Fibroblast of skin of back (primary cell): ENCODE results near the gene XPA.
"Not testable (repeated sequence)": the region's sequence is repeated elsewhere in the genome, so short reads cannot be mapped to it uniquely, and the experiment has no call there.

Experiments
- DNase-seq: peaks from one replicate; pipeline ENCODE4 v3.0.0-alpha.2; 2013

The XPA gene

GRCh38 chr9:97703437-97704344 is 6.6 kb upstream of the XPA start:
- DNase-seq: peak; percentile 85

GRCh38 chr9:97699824-97700223 is 2.7 kb upstream of the XPA start:
- not testable (repeated sequence) for DNase-seq

GRCh38 chr9:97699281-97699680 is 2.1 kb upstream of the XPA start:
- DNase-seq: not testable (repeated sequence)

- DNase-seq: no peak
These were observed 1.7 kb upstream of the XPA start for GRCh38 chr9:97698865-97699264.

GRCh38 chr9:97697837-97698236 is 697 bp upstream of the XPA start:
- no peak for DNase-seq

- DNase-seq: peak; percentile 12
These were observed 941 bp downstream of the XPA start for GRCh38 chr9:97695995-97696802.

GRCh38 chr9:97695390-97695789 is 1.8 kb downstream of the XPA start:
- DNase-seq: no peak

GRCh38 chr9:97694769-97695168 is 2.4 kb downstream of the XPA start:
- DNase-seq: no peak

GRCh38 chr9:97689401-97690180 is 7.5 kb downstream of the XPA start:
- DNase-seq: peak; percentile 30

- DNase-seq: no peak
These were observed 8.5 kb downstream of the XPA start for GRCh38 chr9:97688654-97689053.

GRCh38 chr9:97682242-97682641 is 14.9 kb downstream of the XPA start:
- DNase-seq: no peak

- DNase-seq: no peak
These were observed 21.5 kb downstream of the XPA start for GRCh38 chr9:97675655-97676054.

GRCh38 chr9:97673922-97674321 is 23.2 kb downstream of the XPA start:
- DNase-seq: no peak

GRCh38 chr9:97672403-97672802 is 24.7 kb downstream of the XPA start:
- no peak for DNase-seq

GRCh38 chr9:97670586-97670985 is 26.6 kb downstream of the XPA start:
- DNase-seq: no peak

GRCh38 chr9:97668485-97668884 is 28.7 kb downstream of the XPA start:
- DNase-seq: no peak

GRCh38 chr9:97666907-97667686 is 30.0 kb downstream of the XPA start:
- no peak for DNase-seq

GRCh38 chr9:97665742-97666141 is 31.4 kb downstream of the XPA start:
- DNase-seq: no peak

GRCh38 chr9:97660847-97661246 is 36.3 kb downstream of the XPA start:
- DNase-seq: no peak

- DNase-seq: no peak
These were observed 36.8 kb downstream of the XPA start for GRCh38 chr9:97660340-97660739.

GRCh38 chr9:97659771-97660170 is 37.4 kb downstream of the XPA start:
- DNase-seq: no peak

- DNase-seq: no peak
These were observed 38.4 kb downstream of the XPA start for GRCh38 chr9:97658707-97659106.
